Measurements from ENCODE around the gene BIVM.
"Not testable (repeated sequence)": the region's sequence is repeated elsewhere in the genome, so short reads cannot be mapped to it uniquely, and the experiment has no call there.

BIVM gene, protein sequence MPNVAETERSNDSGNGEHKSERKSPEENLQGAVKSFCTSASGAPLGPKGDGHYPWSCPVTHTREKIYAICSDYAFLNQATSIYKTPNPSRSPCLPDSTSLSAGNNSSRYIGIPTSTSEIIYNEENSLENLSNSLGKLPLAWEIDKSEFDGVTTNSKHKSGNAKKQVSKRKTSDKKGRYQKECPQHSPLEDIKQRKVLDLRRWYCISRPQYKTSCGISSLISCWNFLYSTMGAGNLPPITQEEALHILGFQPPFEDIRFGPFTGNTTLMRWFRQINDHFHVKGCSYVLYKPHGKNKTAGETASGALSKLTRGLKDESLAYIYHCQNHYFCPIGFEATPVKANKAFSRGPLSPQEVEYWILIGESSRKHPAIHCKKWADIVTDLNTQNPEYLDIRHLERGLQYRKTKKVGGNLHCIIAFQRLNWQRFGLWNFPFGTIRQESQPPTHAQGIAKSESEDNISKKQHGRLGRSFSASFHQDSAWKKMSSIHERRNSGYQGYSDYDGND

DNA sequence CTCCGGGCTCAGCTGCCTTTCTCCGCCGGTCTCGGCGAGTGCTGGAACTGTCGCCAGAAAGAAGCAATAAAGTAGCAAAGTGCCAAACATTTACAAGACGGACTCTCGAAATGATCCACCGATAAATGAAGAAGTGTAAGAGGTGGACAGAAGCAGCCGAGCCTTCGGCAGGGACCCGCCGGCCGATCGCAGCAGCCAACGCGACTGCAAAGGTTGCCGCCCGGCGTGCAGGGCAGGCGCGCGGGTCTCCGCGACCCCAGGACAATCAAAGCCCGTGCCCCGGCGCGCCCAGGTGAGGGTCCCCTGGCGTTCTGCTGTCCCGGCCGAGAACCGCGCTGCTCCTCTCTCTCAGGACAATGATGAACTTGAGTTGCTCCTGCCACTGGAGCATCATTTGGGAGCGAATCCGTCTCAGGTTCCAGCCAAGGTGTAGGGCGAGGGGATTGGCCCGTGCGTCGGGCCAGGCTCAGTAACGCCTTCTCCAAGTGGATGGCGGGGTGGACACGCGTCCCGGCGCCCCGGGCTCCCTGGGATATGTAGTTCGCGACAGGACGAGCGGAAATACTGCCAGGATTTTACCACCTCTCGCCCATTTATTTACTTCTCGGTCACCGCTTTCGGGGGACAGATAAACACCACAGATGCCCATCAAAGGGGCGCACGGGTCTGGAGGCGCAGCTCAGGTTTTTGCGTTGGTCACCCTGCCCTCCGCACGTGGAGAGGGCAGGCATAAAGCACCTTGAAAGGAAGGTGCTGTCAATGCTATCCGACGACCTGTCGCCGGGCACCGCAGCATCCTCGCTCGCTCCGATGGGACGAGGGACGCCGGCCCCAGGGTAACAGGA is at the start of gene BIVM, which contains the start of gene POGLUT2:
Gene BIVM (plus strand): TSS at position 539 of the 845 bp plus-strand sequence. CDS start 8,149 bp downstream, outside the sequence.
Gene POGLUT2 (minus strand): TSS at position 396 of the 845 bp plus-strand sequence. CDS start 306 bp downstream, at position 90.
- DNase-seq, result peak; percentile 98

DNA sequence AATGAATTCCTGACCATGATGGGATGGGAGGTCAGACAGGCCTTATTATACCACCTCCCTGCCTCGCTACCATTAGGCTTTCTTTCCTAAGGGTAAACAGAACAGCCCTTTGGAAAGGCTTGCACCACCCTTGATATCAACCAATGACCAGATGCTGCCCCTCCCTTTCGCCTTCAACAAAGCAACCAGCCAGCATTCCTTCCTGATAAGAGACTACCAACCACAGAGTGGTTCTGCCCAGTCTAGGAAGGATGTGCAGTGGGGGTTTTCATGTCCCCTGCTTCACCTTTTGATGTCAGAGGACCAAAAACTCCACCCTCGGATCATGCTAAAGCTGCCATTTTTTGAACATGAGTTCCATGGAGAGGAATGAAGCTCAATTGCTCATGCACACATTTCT is 47.0 kb upstream of the BIVM start:
- DNase-seq, result no peak

DNA sequence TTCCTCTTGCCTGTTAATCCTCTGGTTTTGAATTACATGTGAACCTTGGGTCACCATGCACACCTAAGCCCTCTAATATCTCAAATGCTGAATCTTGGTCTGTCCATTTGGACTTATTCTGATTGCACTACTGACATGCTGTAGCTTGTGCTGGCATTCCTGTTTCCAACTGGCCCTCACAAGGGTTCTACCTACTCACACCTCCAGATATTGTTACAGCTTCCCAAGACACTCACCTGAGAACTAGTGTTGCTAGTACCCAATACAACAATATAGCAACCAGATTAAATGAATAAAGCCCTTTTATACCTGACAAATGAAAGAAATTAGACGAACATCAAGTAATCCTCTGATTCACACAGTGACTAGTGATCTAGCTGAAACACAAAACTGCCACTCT is 41.9 kb upstream of the BIVM start:
- no peak for DNase-seq

DNA sequence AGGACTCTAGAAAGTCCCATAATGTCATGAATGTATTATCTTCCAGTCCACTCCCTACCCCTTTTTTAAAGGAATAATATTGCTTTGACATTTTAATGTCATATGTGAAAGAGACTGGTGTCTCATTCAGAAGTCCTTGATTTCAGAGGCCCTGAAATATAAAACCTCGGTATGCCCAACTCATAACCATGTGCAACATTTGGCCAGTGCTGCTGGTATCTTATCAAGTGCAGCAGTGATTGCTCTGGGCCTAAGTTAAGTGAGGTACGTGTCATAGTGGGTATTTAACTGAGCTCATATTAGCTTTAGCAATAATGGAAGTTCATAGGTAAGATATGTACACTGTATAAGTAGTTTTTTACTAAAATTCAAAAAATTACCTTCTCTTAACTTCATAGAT is 40.1 kb upstream of the BIVM start:
- no peak for DNase-seq

DNA sequence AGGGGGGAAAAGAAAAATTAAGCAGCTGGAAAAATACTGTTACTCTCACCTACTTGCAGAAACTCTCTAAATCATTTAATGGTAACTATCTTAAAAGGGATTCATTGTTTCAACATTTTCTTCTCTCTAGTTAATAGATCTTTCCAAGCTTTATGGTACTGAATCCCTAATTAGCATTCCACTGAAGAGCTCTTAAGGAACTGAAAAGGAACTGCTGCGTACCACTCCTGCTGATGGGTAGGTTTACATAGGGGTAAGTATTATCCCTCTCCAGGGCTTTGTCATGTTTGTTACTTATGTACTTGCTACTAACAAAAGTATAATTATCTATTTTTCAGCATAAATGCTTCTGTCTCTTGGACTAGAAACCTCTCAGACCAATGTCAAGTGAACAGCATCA is 37.8 kb upstream of the BIVM start:
- DNase-seq, result no peak

DNA sequence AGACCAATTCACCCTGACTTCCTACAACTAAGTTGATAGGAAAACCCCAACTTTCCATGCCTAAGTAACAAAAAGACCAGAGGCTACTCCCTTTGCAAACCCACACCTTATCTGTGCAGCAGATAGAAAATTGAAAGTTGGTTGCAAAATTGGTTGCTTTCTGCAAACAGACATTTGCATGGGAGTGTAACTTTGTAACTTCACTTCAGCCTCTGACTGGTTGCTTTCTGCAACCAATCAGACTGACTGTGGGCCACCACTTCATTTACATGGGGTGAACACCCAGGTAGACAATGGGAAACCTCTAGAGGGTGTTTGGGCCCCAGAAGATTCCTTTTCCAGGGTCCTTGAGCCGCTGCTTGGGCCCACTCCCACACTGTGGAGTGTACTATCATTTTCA is 35.2 kb upstream of the BIVM start:
- no peak for DNase-seq

DNA sequence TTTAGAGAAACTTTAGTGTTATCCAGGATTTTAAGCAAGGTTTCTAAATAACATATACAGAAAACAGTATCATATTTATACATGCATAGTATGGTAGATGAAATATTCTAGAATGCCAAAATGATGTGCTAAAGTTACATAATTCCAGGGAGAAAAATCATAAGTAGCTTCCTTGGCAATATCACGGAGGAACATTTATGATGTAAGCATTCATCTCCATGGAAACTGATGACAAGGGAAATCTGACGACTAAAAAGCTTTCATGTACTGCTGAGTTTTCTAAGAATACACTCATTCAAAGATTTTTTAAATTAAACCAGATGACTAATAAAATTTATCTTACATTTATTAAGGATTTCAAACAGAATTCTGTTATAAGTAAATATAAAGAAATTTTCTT is 30.0 kb upstream of the BIVM start:
- DNase-seq, result no peak

DNA sequence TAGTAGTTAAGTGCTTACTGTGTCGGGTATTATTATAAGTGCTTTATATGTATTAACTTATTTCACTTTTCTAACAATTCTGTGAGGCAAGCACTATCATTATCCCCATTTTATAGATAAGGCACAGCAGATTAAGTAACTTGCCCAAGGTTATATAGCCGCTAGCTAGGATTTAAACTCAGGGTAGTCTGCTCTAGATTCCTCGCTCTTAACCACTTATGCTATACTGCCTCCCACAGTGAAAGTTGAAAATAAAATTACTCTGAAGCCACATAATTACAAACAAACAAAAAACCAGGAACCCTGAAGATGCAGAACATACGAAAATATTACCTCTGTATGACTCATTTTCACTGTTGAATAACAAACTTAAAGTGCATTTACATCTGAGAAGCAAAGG is 29.2 kb upstream of the BIVM start:
- no peak for DNase-seq

DNA sequence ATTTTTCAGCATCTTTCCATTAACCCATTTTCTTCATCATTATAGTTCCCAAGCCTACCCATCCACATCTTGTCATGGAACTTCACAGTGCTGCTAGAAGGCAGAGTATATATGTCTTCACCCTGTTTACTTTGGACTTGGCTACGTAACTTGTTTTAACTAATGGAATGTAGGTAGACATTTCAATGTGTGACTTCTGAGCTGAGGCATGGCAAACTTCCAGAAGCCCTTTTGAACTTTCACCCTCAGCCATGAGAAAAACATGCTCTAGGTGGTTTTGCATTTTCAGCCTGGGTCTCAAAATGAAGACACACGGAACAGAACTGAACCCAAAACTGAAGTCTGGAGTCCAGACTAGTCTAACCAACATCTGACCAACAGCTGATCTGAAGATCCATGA is 28.5 kb upstream of the BIVM start:
- no peak for DNase-seq

DNA sequence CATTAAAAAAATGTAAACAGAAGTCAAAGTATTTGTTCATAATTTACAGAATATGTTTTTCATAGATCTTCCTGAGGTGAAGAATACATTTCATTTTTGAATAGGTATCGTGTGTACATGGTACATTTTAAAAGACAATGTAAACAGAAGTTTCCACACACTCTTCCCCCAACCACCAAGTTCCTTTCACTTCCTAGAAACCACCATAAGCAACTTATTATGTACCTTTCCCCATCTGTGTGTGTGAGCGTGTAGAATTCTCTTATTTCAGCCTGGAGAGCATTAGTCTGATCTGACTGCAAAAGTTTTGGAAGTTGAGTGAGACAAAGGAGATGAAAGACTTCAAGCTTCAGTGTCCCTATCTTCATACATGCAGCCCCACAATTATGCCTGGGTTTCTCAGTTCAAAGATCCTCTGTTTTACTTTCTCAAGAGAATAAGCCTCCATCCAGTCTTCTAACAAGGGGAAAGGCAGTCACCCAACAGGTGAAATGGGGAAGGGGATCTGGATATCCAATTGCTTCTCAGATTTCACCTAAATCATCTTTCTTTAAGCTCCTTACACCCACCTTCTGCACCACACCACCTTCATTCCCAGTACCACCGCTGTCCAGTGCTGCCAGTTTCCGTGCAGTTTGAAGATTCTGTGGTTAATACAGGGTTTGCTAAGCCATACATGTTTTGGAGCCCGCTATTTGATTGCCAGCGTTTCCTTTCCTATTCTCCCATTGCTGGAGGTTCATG is 27.4 kb upstream of the BIVM start:
- DNase-seq, result peak; percentile 14

DNA sequence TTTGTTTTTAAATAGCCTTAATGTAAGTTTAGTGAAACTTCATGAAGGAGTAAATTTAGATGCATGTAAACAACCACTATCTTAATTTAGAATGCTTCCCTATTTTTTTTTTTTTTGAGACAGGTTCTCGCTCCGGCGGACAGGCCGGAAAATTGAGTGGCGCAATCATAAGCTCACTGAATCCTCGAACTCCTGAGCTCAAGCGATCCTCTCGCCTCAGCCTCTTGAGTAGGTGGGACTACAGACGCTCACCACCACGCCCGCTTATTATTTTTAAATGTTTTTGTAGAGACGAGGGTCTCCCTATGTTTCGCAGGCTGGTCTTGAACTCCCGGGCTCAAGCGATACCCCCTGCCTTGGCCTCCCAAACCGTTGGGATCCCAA is 26.9 kb upstream of the BIVM start:
- DNase-seq, result no peak

DNA sequence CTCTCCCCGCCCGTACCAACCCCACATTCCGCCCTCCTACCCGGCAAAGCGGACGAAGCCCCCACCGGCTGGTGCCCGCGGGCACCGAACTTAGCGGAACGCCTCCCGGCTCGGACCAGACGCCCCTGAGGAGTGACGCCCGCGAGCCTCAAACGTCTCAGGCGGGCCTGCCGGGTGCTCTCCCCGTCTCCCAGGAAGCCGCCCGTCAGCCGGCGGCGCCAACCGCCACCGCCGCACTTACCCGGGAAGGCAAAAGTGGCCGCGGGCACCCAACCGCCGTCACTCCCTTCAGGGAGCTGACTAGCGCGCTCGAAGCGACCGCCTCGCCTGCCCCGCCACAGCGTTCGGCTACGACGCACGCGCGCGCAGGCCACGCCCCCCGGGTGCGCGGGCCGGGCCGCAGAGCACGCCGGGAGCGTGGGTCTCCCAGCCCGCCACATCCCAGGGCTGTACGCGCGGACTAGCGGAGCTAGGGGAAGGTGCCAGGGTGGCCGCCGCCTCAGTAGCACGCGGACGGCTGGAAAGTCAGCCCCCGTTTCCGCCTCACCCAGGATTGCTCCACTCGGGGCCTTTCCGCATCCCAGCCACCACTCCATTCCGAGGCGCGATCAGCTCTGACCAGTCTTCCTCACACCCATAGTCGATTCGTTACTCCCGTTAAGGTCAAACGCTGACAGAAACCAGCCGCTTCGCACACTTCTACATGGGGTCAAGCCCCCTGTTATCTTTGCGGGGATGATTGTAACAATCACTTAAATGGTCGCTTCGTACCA is 25.3 kb upstream of the BIVM start, which contains the start of gene TEX30:
Gene TEX30 (minus strand): TSS at position 346 of the 773 bp plus-strand sequence. CDS start 3,760 bp downstream, outside the sequence.
- peak; percentile 96 for DNase-seq

DNA sequence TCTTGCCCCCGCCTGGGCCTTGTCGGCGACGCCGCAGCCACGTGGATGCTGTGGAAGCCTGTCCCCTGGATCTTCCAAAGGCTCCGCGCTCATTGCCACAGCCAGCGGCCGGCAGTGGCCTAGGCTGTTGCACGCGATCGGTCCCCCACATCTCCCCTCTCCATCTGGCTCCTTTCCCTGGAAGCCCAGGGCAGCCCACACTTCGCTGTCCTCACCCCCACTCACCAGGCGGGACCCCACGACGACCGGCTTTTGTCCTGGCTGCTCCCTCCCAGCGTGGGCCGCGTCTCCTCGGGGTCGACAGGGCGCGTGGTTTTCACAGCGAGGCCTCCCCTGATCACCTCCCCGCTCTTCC is 24.7 kb upstream of the BIVM start:
- no peak for DNase-seq

DNA sequence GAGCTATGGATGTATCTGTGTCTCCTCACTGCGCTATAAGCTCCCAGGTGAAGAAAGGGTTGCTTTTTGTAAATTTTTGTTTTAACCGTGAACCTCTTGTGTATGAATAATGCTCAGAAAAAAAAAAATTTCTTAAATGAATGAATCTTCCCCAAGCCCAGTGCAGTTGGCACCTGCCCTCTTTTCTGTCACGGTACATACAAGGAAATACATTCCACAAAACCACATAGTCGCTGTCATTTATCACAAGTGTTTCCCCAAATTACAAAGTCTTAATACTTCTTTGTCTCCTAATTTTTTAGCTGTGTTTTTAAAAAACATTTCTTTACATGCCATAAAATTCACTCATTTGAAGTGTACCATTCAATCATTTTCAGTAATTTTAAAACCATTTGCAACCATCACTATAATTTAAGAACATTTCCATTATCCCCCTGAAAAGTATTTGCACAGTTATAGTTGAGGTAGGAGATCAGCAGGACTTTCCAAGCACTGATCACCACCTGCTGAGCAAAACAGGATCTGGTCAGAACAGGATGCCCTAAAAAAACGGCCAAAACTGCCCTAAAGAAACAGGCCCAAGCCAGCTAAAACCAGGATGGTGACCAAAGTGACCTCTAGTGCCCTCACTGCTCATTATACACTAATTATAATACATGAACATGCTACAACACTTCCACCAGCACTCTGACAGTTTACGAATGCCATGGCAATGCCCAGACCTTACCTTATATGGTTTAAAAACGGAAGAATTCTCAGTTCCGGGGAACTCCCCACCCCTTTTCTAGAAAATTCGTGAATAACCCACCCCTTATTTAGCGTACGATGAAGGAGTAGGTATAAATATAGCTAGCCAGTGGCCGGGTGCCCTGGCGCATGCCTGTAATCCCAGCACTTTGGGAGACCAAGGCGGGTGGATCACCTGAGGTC is 24.1 kb upstream of the BIVM start:
- DNase-seq, result peak; percentile 7

DNA sequence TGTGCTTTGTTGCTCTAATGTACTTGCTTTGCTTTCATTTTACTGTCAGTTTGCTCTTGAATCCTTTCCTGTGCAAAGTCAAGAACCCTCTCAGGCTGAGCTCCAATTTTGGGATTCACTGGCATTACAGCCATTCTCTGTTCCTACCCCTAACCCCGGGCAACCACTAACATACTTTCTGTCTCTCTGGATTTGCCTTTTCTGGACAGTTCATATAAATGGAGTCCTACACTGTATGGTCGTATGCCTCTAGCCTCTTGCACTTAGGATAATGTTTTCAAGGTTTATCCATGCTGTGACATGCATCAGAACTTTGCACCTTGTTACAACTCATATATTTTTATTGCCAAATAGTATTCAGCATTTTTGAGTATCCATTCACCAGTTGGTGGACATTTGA is 22.6 kb upstream of the BIVM start:
- no peak for DNase-seq

DNA sequence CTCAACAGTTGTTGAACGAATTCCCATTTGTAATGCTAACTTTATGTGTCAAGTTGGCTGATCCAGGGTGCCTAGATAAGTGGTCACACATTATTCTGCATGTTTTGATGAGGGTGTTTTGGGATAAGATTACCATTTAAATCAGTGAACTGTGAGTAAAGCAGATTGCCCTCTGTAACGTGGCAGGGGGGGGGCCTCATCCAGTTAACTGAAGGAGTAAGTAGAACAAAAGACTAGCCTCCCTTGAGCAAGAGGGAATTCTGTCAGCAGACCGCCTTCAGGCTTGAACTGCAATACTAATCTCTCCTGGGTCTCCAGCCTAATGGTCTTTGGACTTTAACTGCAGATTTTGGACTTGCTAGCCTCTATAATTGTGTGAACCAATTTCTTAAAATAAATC is 21.2 kb upstream of the BIVM start:
- no peak for DNase-seq

DNA sequence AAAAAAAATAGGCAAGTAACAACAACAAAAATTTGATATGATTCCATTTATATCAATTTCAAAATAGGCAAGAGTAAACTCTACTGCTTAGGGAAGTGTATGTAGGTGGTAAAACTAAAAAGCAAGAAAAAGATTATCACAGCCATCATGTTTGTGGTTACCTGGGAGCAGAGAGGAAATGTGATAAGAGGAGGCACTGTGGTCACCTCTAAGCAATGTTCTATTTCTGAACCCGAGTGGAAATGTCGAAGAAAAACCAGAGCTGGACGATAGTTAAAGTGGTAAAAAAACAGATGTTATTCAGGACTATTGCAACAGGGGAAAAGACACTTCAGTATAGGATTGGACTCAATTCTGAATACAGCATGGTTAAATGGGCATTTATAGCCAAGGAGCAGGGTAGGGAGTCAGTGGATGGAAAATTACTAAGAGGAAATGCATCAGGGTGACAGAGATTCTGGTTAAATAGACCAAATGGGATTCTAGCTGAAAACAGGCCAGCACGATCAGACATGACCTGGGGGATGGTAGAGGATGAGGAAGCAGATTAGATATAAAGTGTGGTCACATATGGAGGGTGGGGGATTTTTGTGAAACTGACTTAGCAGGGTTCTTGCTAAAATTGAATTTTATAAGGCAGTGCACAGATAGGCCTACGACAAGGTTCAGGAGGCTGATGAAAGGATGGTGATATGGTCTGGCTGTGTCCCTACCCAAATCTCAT is 19.3 kb upstream of the BIVM start:
- DNase-seq, result no peak

DNA sequence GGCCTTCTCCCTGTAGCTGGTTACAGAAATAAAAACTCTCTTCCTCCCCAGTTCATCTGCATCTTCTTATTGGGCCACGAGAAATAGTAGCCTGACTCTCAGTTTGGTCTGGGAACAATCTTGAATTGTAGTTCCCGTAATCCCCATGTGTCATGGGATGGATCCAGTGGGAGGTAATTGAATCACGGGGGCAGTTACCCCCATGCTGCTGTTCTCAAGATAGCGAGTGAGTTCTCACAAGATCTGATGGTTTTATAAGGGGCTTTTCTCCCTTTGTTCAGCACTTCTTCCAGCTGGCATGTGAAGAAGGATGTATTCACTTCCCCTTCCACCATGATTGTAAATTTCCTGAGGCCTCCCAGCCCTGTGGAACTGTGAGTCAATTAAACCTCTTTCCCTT is 18.3 kb upstream of the BIVM start:
- DNase-seq, result not testable (repeated sequence)

DNA sequence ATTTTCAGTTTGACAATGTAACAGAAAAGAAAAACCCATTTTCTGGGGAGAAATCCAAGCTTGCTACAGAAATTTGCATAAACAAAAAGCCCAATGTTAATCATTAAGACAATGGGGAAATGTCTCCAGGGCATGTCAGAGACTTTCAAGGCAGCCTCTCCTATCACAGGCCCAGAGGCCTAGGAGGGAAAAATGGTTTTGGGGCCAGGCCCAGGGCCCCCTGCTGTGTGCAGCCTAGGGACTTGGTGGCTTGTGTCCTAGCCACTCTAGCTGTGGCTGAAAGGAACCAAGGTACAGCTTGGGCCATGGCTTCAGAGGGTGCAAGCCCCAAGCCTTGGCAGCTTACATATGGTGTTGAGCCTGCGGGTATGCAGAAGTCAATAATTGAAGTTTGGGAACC is 17.3 kb upstream of the BIVM start:
- no peak for DNase-seq

DNA sequence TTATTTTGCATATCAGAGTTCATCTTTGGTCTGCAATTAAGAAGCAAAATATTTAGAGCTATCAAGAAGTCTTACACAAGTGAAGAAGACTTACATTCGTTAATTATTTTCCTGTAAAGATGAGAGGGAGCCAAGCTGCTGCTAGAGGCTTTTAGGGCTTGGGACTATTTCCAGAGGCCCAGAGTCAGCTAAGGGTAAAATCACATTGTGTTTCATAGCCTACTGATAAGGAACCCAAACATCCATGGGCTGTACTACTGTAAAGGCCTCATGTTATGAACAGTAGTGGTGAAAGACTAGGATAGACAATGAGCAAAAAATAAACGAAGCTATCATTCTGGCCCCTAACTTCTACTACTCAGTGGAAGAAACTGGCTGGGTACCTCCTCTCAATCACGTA is 14.4 kb upstream of the BIVM start:
- DNase-seq, result no peak
